Measurements from ENCODE around the gene LDLRAD3. TPM values are rescaled to one million over a fixed set of nuclear protein-coding genes. Genes with fewer than 3 reads are reported as not detected.

The LDLRAD3 gene
- total RNA-seq, 1 experiment from 2014 or later, result 55.7 TPM

DNA sequence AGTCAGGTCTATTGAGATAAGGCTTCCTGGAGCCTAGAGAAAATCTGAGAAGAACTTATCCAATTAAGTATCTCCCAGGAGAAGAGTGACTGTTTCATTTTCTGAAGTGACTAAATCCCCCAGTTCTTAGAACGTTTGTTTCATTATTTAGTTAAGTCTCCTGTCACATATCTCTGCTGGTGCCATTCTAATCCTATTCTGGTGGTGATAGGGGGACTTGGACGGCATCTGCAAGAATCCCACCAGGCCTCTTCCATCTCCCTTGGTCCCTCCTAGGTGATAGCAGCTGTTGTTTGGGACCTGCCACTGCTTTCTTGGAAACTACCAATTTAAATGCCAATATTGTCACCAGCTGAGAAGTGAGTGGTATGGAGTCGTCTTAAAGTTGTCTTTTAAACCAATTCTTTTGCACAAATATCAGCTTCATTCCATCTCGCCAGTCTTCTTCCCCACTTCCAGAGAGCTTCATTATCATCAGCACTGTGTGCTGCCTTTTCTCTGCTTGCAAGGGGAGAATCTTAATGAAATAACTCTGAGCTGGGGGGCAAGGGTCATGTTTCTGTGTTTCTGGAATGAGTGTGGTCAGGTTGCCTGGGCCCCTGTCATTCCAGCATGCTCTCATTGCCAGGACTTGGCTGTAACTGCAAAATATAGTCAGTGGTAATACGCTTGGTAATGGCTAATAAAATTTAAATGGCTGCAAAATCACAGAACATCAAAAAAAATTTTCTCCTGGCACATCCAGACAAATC, 104.8 kb downstream of the LDLRAD3 start:
- H3K9me3 Mint-ChIP-seq (ENCODE audit: unreplicated experiment), result no peaks in the 10 kb centered on the region
- intact Hi-C loops (cut with micrococcal nuclease), result no loop called here
- peaks cover 42% of the 10 kb centered on the region for H3K36me3 Mint-ChIP-seq (ENCODE audit: insufficient read depth, unreplicated experiment)
- H3K27ac Mint-ChIP-seq (ENCODE audit: low read depth, unreplicated experiment), result no peak overlapping the region
- ChIA-PET POLR2A (interaction anchor here (0.8 to 1.5 kb wide), 2 partner anchors 8 to 14 kb away, joined by 4 to 7 read pairs; no protein-coding TSS in a partner anchor), CTCF (interaction anchor here (1.0 to 1.5 kb wide), 2 partner anchors 217 to 227 kb away, joined by 3 to 4 read pairs; no protein-coding TSS in a partner anchor)
- H3K27me3 Mint-ChIP-seq (ENCODE audit: insufficient read depth, unreplicated experiment), result no peaks in the 10 kb centered on the region
- TF ChIP-seq, protein P1, sequence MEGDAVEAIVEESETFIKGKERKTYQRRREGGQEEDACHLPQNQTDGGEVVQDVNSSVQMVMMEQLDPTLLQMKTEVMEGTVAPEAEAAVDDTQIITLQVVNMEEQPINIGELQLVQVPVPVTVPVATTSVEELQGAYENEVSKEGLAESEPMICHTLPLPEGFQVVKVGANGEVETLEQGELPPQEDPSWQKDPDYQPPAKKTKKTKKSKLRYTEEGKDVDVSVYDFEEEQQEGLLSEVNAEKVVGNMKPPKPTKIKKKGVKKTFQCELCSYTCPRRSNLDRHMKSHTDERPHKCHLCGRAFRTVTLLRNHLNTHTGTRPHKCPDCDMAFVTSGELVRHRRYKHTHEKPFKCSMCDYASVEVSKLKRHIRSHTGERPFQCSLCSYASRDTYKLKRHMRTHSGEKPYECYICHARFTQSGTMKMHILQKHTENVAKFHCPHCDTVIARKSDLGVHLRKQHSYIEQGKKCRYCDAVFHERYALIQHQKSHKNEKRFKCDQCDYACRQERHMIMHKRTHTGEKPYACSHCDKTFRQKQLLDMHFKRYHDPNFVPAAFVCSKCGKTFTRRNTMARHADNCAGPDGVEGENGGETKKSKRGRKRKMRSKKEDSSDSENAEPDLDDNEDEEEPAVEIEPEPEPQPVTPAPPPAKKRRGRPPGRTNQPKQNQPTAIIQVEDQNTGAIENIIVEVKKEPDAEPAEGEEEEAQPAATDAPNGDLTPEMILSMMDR (IDR thresholded peaks at IDR 0.05; ENCODE audit: unreplicated experiment), result no peak
- no TSS peak for BruUV-seq (replicated peaks)
- H3K4me3 Mint-ChIP-seq (ENCODE audit: unreplicated experiment), result no peak overlapping the region
- no peak for DNase-seq (ENCODE audit: unreplicated experiment)
- peaks cover 6% of the 10 kb centered on the region for H3K4me1 Mint-ChIP-seq (ENCODE audit: insufficient read depth, unreplicated experiment)

DNA sequence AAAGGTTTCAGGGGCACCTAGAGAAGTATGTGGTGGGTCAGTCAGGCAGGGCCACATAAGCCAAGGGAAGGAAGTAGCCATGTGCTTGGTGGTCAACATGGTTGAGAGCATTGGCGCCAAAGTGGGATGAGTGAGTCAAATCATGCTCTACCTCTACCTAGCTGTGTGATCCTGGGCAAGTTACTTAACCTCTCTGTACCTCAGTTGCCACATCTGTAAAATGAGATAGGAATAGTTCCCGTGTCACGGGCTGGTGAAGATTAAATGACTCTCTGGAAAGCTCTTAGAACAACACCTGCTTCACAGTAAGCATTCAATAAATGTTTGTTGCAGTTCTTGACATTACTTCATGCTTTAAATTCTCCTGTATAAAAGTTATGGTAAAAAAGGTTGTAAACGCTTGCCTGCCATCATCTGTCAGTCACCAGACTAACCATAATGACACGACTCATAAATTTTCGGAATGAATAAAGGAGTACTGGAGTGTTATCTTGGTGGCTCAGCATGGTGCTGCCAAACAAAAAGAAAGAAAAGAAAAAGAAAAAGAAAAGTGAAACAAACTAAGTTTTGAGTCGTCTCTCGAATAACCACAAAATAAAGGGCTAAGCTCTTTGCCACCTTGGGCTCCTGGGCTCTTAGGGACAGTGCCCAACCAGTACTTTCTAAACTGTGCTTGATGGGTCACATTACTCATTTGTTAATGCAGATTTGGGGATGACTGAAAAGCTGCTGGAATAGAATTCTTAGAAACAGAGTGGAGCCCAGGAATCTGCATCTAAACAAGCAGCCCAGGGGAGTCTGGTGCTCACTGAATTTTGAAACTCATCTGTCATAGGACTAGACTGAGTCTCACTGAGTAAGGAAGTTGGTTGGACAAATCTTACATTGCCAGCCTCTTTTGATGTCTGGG, 107.6 kb downstream of the LDLRAD3 start:
- no peak overlapping the region for H3K27ac Mint-ChIP-seq (ENCODE audit: low read depth, unreplicated experiment)
- ChIA-PET POLR2A (interaction anchor here (0.9 kb wide), 1 partner anchor 10 kb away, joined by 4 read pairs; no protein-coding TSS in a partner anchor), CTCF (interaction anchor here (2.7 kb wide), 1 partner anchor 10 kb away, joined by 10 read pairs; no protein-coding TSS in a partner anchor)
- peaks cover 10% of the 10 kb centered on the region for H3K9me3 Mint-ChIP-seq (ENCODE audit: unreplicated experiment)
- intact Hi-C loops (cut with micrococcal nuclease), result no loop called here
- no peak overlapping the region for H3K4me3 Mint-ChIP-seq (ENCODE audit: unreplicated experiment)
- no TSS peak for BruUV-seq (replicated peaks)
- peaks cover 56% of the 10 kb centered on the region for H3K36me3 Mint-ChIP-seq (ENCODE audit: insufficient read depth, unreplicated experiment)
- no peak for DNase-seq (ENCODE audit: unreplicated experiment)
- H3K4me1 Mint-ChIP-seq (ENCODE audit: insufficient read depth, unreplicated experiment), result peaks cover 6% of the 10 kb centered on the region
- H3K27me3 Mint-ChIP-seq (ENCODE audit: insufficient read depth, unreplicated experiment), result no peaks in the 10 kb centered on the region
- TF ChIP-seq, protein P1 (IDR thresholded peaks at IDR 0.05; ENCODE audit: unreplicated experiment), result no peak

DNA sequence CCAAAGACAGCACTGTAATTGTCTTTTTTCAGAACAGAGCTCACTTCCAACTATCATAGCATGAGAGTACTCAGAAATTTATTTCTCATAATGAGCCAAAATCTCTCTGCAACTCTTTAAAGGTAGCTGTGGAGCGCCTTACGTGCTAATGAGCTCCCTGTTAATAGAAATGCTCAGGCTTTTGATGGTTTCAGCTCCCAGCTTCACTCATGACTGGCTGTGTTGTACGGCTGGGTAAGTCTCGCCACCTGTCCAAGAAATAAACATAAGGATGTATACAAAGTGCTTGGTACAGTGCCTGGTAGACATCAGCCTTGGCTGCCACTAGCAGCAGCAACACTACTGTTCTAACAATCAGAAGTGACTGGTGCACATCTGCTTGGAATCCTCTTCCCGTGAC, 109.4 kb downstream of the LDLRAD3 start:
- no peak overlapping the region for H3K4me3 Mint-ChIP-seq (ENCODE audit: unreplicated experiment)
- TF ChIP-seq, protein P1 (IDR thresholded peaks at IDR 0.05; ENCODE audit: unreplicated experiment), result no peak
- intact Hi-C loops (cut with micrococcal nuclease), result no loop called here
- peaks cover 10% of the 10 kb centered on the region for H3K9me3 Mint-ChIP-seq (ENCODE audit: unreplicated experiment)
- no peak for DNase-seq (ENCODE audit: unreplicated experiment)
- BruUV-seq (replicated peaks), result no TSS peak
- peaks cover 13% of the 10 kb centered on the region for H3K4me1 Mint-ChIP-seq (ENCODE audit: insufficient read depth, unreplicated experiment)
- ChIA-PET POLR2A (no interaction called here), CTCF (interaction anchor here (0.6 to 2.7 kb wide), 5 partner anchors 11 to 449 kb away, joined by 3 to 10 read pairs (median 3); no protein-coding TSS in a partner anchor)
- H3K27me3 Mint-ChIP-seq (ENCODE audit: insufficient read depth, unreplicated experiment), result no peaks in the 10 kb centered on the region
- H3K36me3 Mint-ChIP-seq (ENCODE audit: insufficient read depth, unreplicated experiment), result peaks cover 51% of the 10 kb centered on the region
- no peak overlapping the region for H3K27ac Mint-ChIP-seq (ENCODE audit: low read depth, unreplicated experiment)

DNA sequence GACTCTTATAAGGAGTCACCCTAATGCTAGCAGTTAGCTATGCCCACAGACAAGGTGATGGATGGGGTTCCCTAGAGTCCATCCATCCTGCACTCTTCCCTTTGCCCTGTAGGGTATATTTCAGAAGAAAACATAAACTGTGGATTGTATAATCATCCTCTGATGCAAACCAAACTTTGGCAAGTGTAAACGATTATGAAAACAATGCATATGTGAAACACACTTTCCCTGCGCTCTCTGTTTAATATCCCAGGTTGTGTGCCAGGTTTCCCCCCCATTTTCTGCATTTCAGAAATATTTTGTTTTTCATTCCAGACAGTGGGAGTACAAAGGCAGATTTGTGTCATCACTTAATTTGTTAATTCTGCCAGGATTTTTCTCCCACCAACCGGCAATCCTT, 110.0 kb downstream of the LDLRAD3 start:
- Mint-ChIP-seq H3K4me1 (ENCODE audit: insufficient read depth, unreplicated experiment) (peaks cover 13% of the 10 kb centered on the region), H3K27ac (ENCODE audit: low read depth, unreplicated experiment) (no peak overlapping the region), H3K27me3 (ENCODE audit: insufficient read depth, unreplicated experiment) (no peaks in the 10 kb centered on the region), H3K4me3 (ENCODE audit: unreplicated experiment) (no peak overlapping the region), H3K36me3 (ENCODE audit: insufficient read depth, unreplicated experiment) (peaks cover 56% of the 10 kb centered on the region), H3K9me3 (ENCODE audit: unreplicated experiment) (peaks cover 10% of the 10 kb centered on the region)
- ChIA-PET POLR2A (no interaction called here), CTCF (interaction anchor here (0.6 to 2.7 kb wide), 3 partner anchors 12 to 60 kb away, joined by 3 to 10 read pairs (median 3); no protein-coding TSS in a partner anchor)
- no TSS peak for BruUV-seq (replicated peaks)
- intact Hi-C loops (cut with micrococcal nuclease), result no loop called here
- TF ChIP-seq, protein P1 (IDR thresholded peaks at IDR 0.05; ENCODE audit: unreplicated experiment), result no peak
- peak; percentile 63 for DNase-seq (ENCODE audit: unreplicated experiment)
